ENCODE measurements around the gene POMGNT2. TPM values are rescaled to one million over a fixed set of nuclear protein-coding genes. Genes with fewer than 3 reads are reported as not detected.
"Not testable (repeated sequence)": the region's sequence is repeated elsewhere in the genome, so short reads cannot be mapped to it uniquely, and the experiment has no call there.

POMGNT2 gene
- total RNA-seq, 4 donors from 2014 or later = 20.4 to 72.8 (median 52.4) TPM

- no peak for DNase-seq
- in situ Hi-C loops (cut with MboI; ENCODE audit: low sequenced_read_pairs in 4 of 4) = no loop called here
- ATAC-seq = no peak
These were observed 50.5 kb downstream of the POMGNT2 start for GRCh38 chr3:43055393-43055792.

GRCh38 chr3:43054754-43055153 lies 51.1 kb downstream of the POMGNT2 start:
- Histone ChIP-seq H3K27ac (no peak overlapping the region), H3K27me3 (no peaks in the 10 kb centered on the region), H3K36me3 (no peaks in the 10 kb centered on the region), H3K4me1 (no peaks in the 10 kb centered on the region), H3K9me3 (peaks cover 0 to 5% (median 0%) of the 10 kb centered on the region in 3 donors), H3K4me3 (no peak overlapping the region)
- no peak for ATAC-seq
- no peak for DNase-seq
- intact Hi-C loops (cut with DNase I; ENCODE audit: low total_unique reads) (no loop called here), in situ Hi-C loops (cut with MboI; ENCODE audit: low sequenced_read_pairs in 4 of 4) (no loop called here)
- TF ChIP-seq POLR2A (IDR thresholded peaks at IDR 0.05) = no peak

More at GRCh38 chr3:43055393-43055792, 50.5 kb downstream of the POMGNT2 start:
- Histone ChIP-seq H3K4me1 (no peaks in the 10 kb centered on the region), H3K36me3 (no peaks in the 10 kb centered on the region), H3K27me3 (no peaks in the 10 kb centered on the region), H3K9me3 (peaks cover 0 to 2% (median 0%) of the 10 kb centered on the region in 3 donors), H3K4me3 (no peak overlapping the region), H3K27ac (no peak overlapping the region)
- no peak for TF ChIP-seq POLR2A (IDR thresholded peaks at IDR 0.05)
- TF ChIP-seq CTCF (IDR thresholded peaks at IDR 0.05 in 4 of 5, conservative IDR thresholded peaks at IDR 0.05 in 1 of 5) = no peak
- intact Hi-C loops (cut with DNase I; ENCODE audit: low total_unique reads) = no loop called here

- Histone ChIP-seq H3K27me3 (no peaks in the 10 kb centered on the region), H3K4me1 (no peaks in the 10 kb centered on the region), H3K27ac (no peak overlapping the region), H3K36me3 (no peaks in the 10 kb centered on the region), H3K9me3 (peaks cover 0 to 5% (median 0%) of the 10 kb centered on the region in 3 donors), H3K4me3 (no peak overlapping the region)
- in situ Hi-C loops (cut with MboI; ENCODE audit: low sequenced_read_pairs in 4 of 4) (no loop called here), intact Hi-C loops (cut with DNase I; ENCODE audit: low total_unique reads) (no loop called here)
- TF ChIP-seq CTCF (IDR thresholded peaks at IDR 0.05 in 4 of 5, conservative IDR thresholded peaks at IDR 0.05 in 1 of 5) (no peak), POLR2A (IDR thresholded peaks at IDR 0.05) (no peak)
- ATAC-seq (no peak), DNase-seq (no peak)
These were observed 52.6 kb downstream of the POMGNT2 start for GRCh38 chr3:43053291-43053690.

- DNase-seq = no peak
- H3K4me3 ChIP-seq = no peak overlapping the region
- TF ChIP-seq CTCF (IDR thresholded peaks at IDR 0.05 in 4 of 5, conservative IDR thresholded peaks at IDR 0.05 in 1 of 5) = no peak
- no peak for TF ChIP-seq POLR2A (IDR thresholded peaks at IDR 0.05)
- peaks cover 0 to 5% (median 0%) of the 10 kb centered on the region in 3 donors for H3K9me3 ChIP-seq
- H3K27me3 ChIP-seq = no peaks in the 10 kb centered on the region
- H3K4me1 ChIP-seq = no peaks in the 10 kb centered on the region
- H3K36me3 ChIP-seq = no peaks in the 10 kb centered on the region
- ATAC-seq = no peak
- intact Hi-C loops (cut with DNase I; ENCODE audit: low total_unique reads) (no loop called here), in situ Hi-C loops (cut with MboI; ENCODE audit: low sequenced_read_pairs in 4 of 4) (no loop called here)
- H3K27ac ChIP-seq = no peak overlapping the region
These were observed 57.4 kb downstream of the POMGNT2 start for GRCh38 chr3:43048470-43048869.

GRCh38 chr3:43046583-43046982 lies 59.3 kb downstream of the POMGNT2 start:
- intact Hi-C loops (cut with DNase I; ENCODE audit: low total_unique reads) (no loop called here), in situ Hi-C loops (cut with MboI; ENCODE audit: low sequenced_read_pairs in 4 of 4) (no loop called here)
- no peak for TF ChIP-seq POLR2A (IDR thresholded peaks at IDR 0.05)
- no peak for TF ChIP-seq CTCF (IDR thresholded peaks at IDR 0.05 in 4 of 5, conservative IDR thresholded peaks at IDR 0.05 in 1 of 5)
- H3K27me3 ChIP-seq = no peaks in the 10 kb centered on the region
- no peak for DNase-seq
- H3K36me3 ChIP-seq = no peaks in the 10 kb centered on the region
- no peak overlapping the region for H3K27ac ChIP-seq
- no peak for ATAC-seq
- H3K4me3 ChIP-seq = no peak overlapping the region
- no peaks in the 10 kb centered on the region for H3K4me1 ChIP-seq
- peaks cover 0 to 5% (median 0%) of the 10 kb centered on the region in 3 donors for H3K9me3 ChIP-seq

GRCh38 chr3:43045079-43045478 lies 60.8 kb downstream of the POMGNT2 start:
- in situ Hi-C loops (cut with MboI; ENCODE audit: low sequenced_read_pairs in 4 of 4); ATAC-seq; DNase-seq: not testable (repeated sequence)

More at GRCh38 chr3:43045079-43045478, 60.8 kb downstream of the POMGNT2 start:
- H3K36me3 ChIP-seq; H3K9me3 ChIP-seq; H3K4me1 ChIP-seq; intact Hi-C loops (cut with DNase I; ENCODE audit: low total_unique reads); H3K4me3 ChIP-seq; H3K27ac ChIP-seq; H3K27me3 ChIP-seq: not testable (repeated sequence)

Data from gastrocnemius medialis (tissue), 4 donors.